NCI-H1092 treated with DMSO at 0.1 percent for 48 hours (cell line): ENCODE results near the gene ERAL1.
"Not testable (repeated sequence)": the region's sequence is repeated elsewhere in the genome, so short reads cannot be mapped to it uniquely, and the experiment has no call there.

Source experiments
- DNase-seq: peaks from one replicate; lab custom pipeline; 2025; lab: John Stamatoyannopoulos, UW

ERAL1 gene

GRCh38 chr17:28899212-28899815, 44.5 kb downstream of the ERAL1 start:
- DNase-seq = no peak

GRCh38 chr17:28900986-28901726, 46.3 kb downstream of the ERAL1 start:
- DNase-seq = no peak

- DNase-seq = peak; percentile 67
These were observed 47.3 kb downstream of the ERAL1 start for GRCh38 chr17:28901866-28902818.

- DNase-seq = peak; percentile 92
These were observed 48.2 kb downstream of the ERAL1 start, which contains the start of gene DHRS13 for GRCh38 chr17:28902819-28903545. Gene DHRS13, minus strand, starts transcription at chr17:28903079. Its CDS starts 135 bp downstream, at chr17:28902944.

- not testable (repeated sequence) for DNase-seq
These were observed 48.7 kb downstream of the ERAL1 start for GRCh38 chr17:28903546-28903841.

GRCh38 chr17:28904800-28905199, 50.0 kb downstream of the ERAL1 start:
- no peak for DNase-seq

- DNase-seq = no peak
These were observed 51.5 kb downstream of the ERAL1 start for GRCh38 chr17:28906276-28906675.

GRCh38 chr17:28906706-28907438, 52.1 kb downstream of the ERAL1 start:
- DNase-seq = no peak

- no peak for DNase-seq
These were observed 53.1 kb downstream of the ERAL1 start for GRCh38 chr17:28907709-28908475.

GRCh38 chr17:28908640-28909167, 53.9 kb downstream of the ERAL1 start:
- DNase-seq = no peak

GRCh38 chr17:28910534-28910933, 55.7 kb downstream of the ERAL1 start:
- DNase-seq = no peak
